T-cell (primary cell): Measurements from ENCODE around the gene AEBP2. TPM values are rescaled to one million over a fixed set of nuclear protein-coding genes. Genes with fewer than 3 reads are reported as not detected.

Experiments
- ATAC-seq, 4 experiments: fragments of 200-7000 bp in 3 of 4; fragments of 150-1000 bp in 1 of 4; cut with Tn5 transposase; replicated peaks in 1 of 4; 1 replicate in 3 of 4; 2 replicates in 1 of 4; pipeline ENCODE4 v1.10.0; 2021; ENCODE audit warnings: moderate library complexity in 3 of 4, mild to moderate bottlenecking in 2 of 4, moderate number of reproducible peaks in 1 of 4
- CTCF ChIA-PET, 2 donors: fragments of 300-600 bp; sonication (Branson Sonifier 250); formaldehyde crosslinking; loops; one replicate each; lab custom pipeline; 2022; ENCODE audit warnings: antibody characterized with exemption in 2 of 2; lab: Charles Lee
- POLR2A ChIA-PET, 2 donors: fragments of 300-600 bp; sonication (Branson Sonifier 250); formaldehyde crosslinking; loops; one replicate each; lab custom pipeline; 2022; ENCODE audit warnings: antibody characterized with exemption in 2 of 2; lab: Charles Lee
- DNase-seq, 35 experiments: peaks; one replicate each; pipeline versions ENCODE4 v3.0.0 to v3.0.0-alpha.2; 2013 to 2023
- H3K27ac ChIP-seq: one replicate; pipeline ENCODE4 v1.5.1; 2013; ENCODE audit warnings: low read length
- H3K27me3 ChIP-seq, 2 experiments: replicated peaks in 1 of 2; 1 replicate in 1 of 2; 2 replicates in 1 of 2; pipeline versions ENCODE4 v1.6.1 to v1.7.0; 2013; ENCODE audit warnings: low read length in 1 of 2, mixed read lengths in 1 of 2; ENCODE audit not compliant: control insufficient read depth in 2 of 2, insufficient read depth in 2 of 2; ENCODE audit errors: extremely low read depth in 1 of 2
- H3K36me3 ChIP-seq, 2 donors: 1 replicate in 1 of 2; 2 replicates in 1 of 2; pipeline versions ENCODE4 v1.6.1 to v1.7.0; 2013; ENCODE audit warnings: low read length in 1 of 2; ENCODE audit not compliant: control insufficient read depth in 2 of 2, insufficient read depth in 1 of 2; ENCODE audit errors: extremely low read depth in 1 of 2
- H3K4me1 ChIP-seq, 2 experiments: 1 replicate in 1 of 2; 2 replicates in 1 of 2; pipeline versions ENCODE4 v1.6.1 to v1.7.0; 2013; ENCODE audit warnings: low read length in 2 of 2, mixed read lengths in 1 of 2; ENCODE audit not compliant: insufficient read depth in 2 of 2, control insufficient read depth in 1 of 2; ENCODE audit errors: extremely low read depth in 1 of 2
- H3K4me3 ChIP-seq, 2 donors: 1 replicate in 1 of 2; 2 replicates in 1 of 2; pipeline versions ENCODE4 v1.5.1 to v1.7.0; 2013; ENCODE audit warnings: mild to moderate bottlenecking in 2 of 2, low read length in 1 of 2, moderate library complexity in 1 of 2; ENCODE audit not compliant: control insufficient read depth in 1 of 2; ENCODE audit errors: extremely low read depth in 1 of 2
- H3K9me3 ChIP-seq: 2 replicates; pipeline ENCODE4 v1.7.0; 2013
- H3K27ac Mint-ChIP-seq, 2 donors: one replicate each; pipeline ENCODE4 v1.8.0; 2020 to 2021; ENCODE audit warnings: mild to moderate bottlenecking in 2 of 2, mixed read lengths in 2 of 2
- H3K27me3 Mint-ChIP-seq, 2 donors: one replicate each; pipeline ENCODE4 v1.8.0; 2021 to 2022; ENCODE audit warnings: mixed read lengths in 2 of 2
- H3K36me3 Mint-ChIP-seq: one replicate; pipeline ENCODE4 v1.8.0; 2021; ENCODE audit warnings: mixed read lengths
- H3K4me1 Mint-ChIP-seq, 3 donors: one replicate each; pipeline ENCODE4 v1.8.0; 2020 to 2022; ENCODE audit warnings: mixed read lengths in 3 of 3, mild to moderate bottlenecking in 1 of 3
- H3K4me3 Mint-ChIP-seq, 3 donors: one replicate each; pipeline ENCODE4 v1.8.0; 2020 to 2022; ENCODE audit warnings: mild to moderate bottlenecking in 3 of 3, mixed read lengths in 3 of 3, moderate library complexity in 3 of 3
- H3K9me3 Mint-ChIP-seq, 3 donors: one replicate each; pipeline ENCODE4 v1.8.0; 2020 to 2022; ENCODE audit warnings: mixed read lengths in 3 of 3
- WGBS: methylation state at CpG from one replicate; pipeline ENCODE4 v1.1.5; 2013; ENCODE audit warnings: missing lambda C conversion rate; ENCODE audit not compliant: insufficient coverage; 5-methylcytosine and 5-hydroxymethylcytosine counted together
- total RNA-seq, 35 experiments: library from RNA in 6 of 35; stranded (reverse) in 6 of 35; fragments of 120-200 nt in 1 of 35; gene quantifications; one replicate each; pipeline versions ENCODE4 v1.2.1 to v1.2.4 and lab custom pipeline; 2013 to 2026

AEBP2 gene
- total RNA-seq, 5 donors from 2014 or later (not counting 1 experiment from before 2014, with no cell fraction given): 43.4 to 71.5 (median 50.0) TPM

- H3K27me3 ChIP-seq: no peaks in the 10 kb centered on the region
- no peak for ATAC-seq
- Mint-ChIP-seq H3K36me3 (peaks cover 24% of the 10 kb centered on the region), H3K27ac (no peak overlapping the region), H3K9me3 (no peaks in the 10 kb centered on the region), H3K4me1 (peaks cover 80 to 81% (median 80%) of the 10 kb centered on the region in 3 donors), H3K27me3 (no peaks in the 10 kb centered on the region), H3K4me3 (peak overlapping the region in 1 of 3 donors; percentile 39)
- WGBS: no CpG with 5 or more reads among the region's 8 CpGs
- peaks cover 17 to 38% of the 10 kb centered on the region in 2 experiments for H3K4me1 ChIP-seq
- POLR2A ChIA-PET: no interaction called here
- DNase-seq: no peak
- no peak overlapping the region for H3K4me3 ChIP-seq
- H3K9me3 ChIP-seq: no peaks in the 10 kb centered on the region
- H3K27ac ChIP-seq: no peak overlapping the region
- CTCF ChIA-PET: no interaction called here
- peaks cover 0 to 2% of the 10 kb centered on the region in 2 donors for H3K36me3 ChIP-seq
Measured at GRCh38 chr12:19447386-19447785, 8.1 kb downstream of the AEBP2 start.

- no peaks in the 10 kb centered on the region for H3K9me3 ChIP-seq
- Mint-ChIP-seq H3K36me3 (peaks cover 25% of the 10 kb centered on the region), H3K27me3 (no peaks in the 10 kb centered on the region), H3K4me1 (peaks cover 76 to 87% (median 85%) of the 10 kb centered on the region in 3 donors), H3K27ac (no peak overlapping the region), H3K9me3 (no peaks in the 10 kb centered on the region), H3K4me3 (no peak overlapping the region)
- POLR2A ChIA-PET: interaction anchor here in 1 of 2 donors (0.6 kb wide), 1 partner anchor 61 kb away, joined by 5 read pairs; no protein-coding TSS in a partner anchor
- peaks cover 0 to 2% of the 10 kb centered on the region in 2 donors for H3K36me3 ChIP-seq
- no peak overlapping the region for H3K4me3 ChIP-seq
- H3K27ac ChIP-seq: no peak overlapping the region
- ATAC-seq (no peak), DNase-seq (no peak)
- no CpG with 5 or more reads among the region's 4 CpGs for WGBS
- CTCF ChIA-PET: no interaction called here
- H3K4me1 ChIP-seq: peaks cover 13 to 37% of the 10 kb centered on the region in 2 experiments
- no peaks in the 10 kb centered on the region for H3K27me3 ChIP-seq
Measured at GRCh38 chr12:19449814-19450213, 10.5 kb downstream of the AEBP2 start.

- H3K27ac Mint-ChIP-seq: peak overlapping the region in 1 of 2 donors; percentile 22
- 94% methylated on average over 2 of the region's 4 CpGs for WGBS
- Histone ChIP-seq H3K27ac (no peak overlapping the region), H3K4me1 (peaks cover 13 to 32% of the 10 kb centered on the region in 2 experiments), H3K9me3 (no peaks in the 10 kb centered on the region), H3K36me3 (peaks cover 0 to 2% of the 10 kb centered on the region in 2 donors), H3K27me3 (no peaks in the 10 kb centered on the region), H3K4me3 (no peak overlapping the region)
- H3K27me3 Mint-ChIP-seq: no peaks in the 10 kb centered on the region
- ChIA-PET CTCF (no interaction called here), POLR2A (interaction anchor here in 1 of 2 donors (0.6 kb wide), 1 partner anchor 61 kb away, joined by 5 read pairs; no protein-coding TSS in a partner anchor)
- H3K36me3 Mint-ChIP-seq: peaks cover 27% of the 10 kb centered on the region
- no peak overlapping the region for H3K4me3 Mint-ChIP-seq
- H3K4me1 Mint-ChIP-seq: peaks cover 77 to 87% (median 81%) of the 10 kb centered on the region in 3 donors
- ATAC-seq: no peak
- H3K9me3 Mint-ChIP-seq: no peaks in the 10 kb centered on the region
- DNase-seq: no peak
Measured at GRCh38 chr12:19450362-19450761, 11.1 kb downstream of the AEBP2 start.

GRCh38 chr12:19451196-19451595, 11.9 kb downstream of the AEBP2 start:
- Mint-ChIP-seq H3K27me3 (no peaks in the 10 kb centered on the region), H3K9me3 (no peaks in the 10 kb centered on the region), H3K36me3 (peaks cover 31% of the 10 kb centered on the region), H3K4me1 (peaks cover 76 to 88% (median 78%) of the 10 kb centered on the region in 3 donors), H3K4me3 (peak overlapping the region in 1 of 3 donors; percentile 17), H3K27ac (peak overlapping the region in 1 of 2 donors; percentile 68)
- Histone ChIP-seq H3K4me1 (peaks cover 11 to 32% of the 10 kb centered on the region in 2 experiments), H3K36me3 (peaks cover 0 to 2% of the 10 kb centered on the region in 2 donors), H3K4me3 (no peak overlapping the region), H3K9me3 (no peaks in the 10 kb centered on the region), H3K27me3 (no peaks in the 10 kb centered on the region), H3K27ac (no peak overlapping the region)
- ATAC-seq (no peak), DNase-seq (no peak)
- WGBS: 71% methylated on average over 5 of the region's 6 CpGs
- ChIA-PET CTCF (no interaction called here), POLR2A (interaction anchor here in 1 of 2 donors (0.7 kb wide), 1 partner anchor 37 kb away, joined by 5 read pairs; no protein-coding TSS in a partner anchor)

GRCh38 chr12:19453961-19454360, 14.7 kb downstream of the AEBP2 start:
- WGBS: 100% methylated on average over 2 of the region's 7 CpGs
- Histone ChIP-seq H3K27me3 (no peaks in the 10 kb centered on the region), H3K4me3 (no peak overlapping the region), H3K27ac (no peak overlapping the region), H3K36me3 (peaks cover 2 to 4% of the 10 kb centered on the region in 2 donors), H3K9me3 (no peaks in the 10 kb centered on the region), H3K4me1 (peaks cover 10 to 35% of the 10 kb centered on the region in 2 experiments)
- Mint-ChIP-seq H3K9me3 (no peaks in the 10 kb centered on the region), H3K4me3 (peak overlapping the region in 1 of 3 donors; percentile 49), H3K27me3 (no peaks in the 10 kb centered on the region), H3K36me3 (peaks cover 38% of the 10 kb centered on the region), H3K27ac (no peak overlapping the region), H3K4me1 (peaks cover 81 to 90% (median 85%) of the 10 kb centered on the region in 3 donors)
- DNase-seq (no peak), ATAC-seq (no peak)
- CTCF ChIA-PET: interaction anchor here in 1 of 2 donors (0.5 kb wide), 1 partner anchor 1070 kb away, joined by 4 read pairs; no protein-coding TSS in a partner anchor
- POLR2A ChIA-PET: interaction anchor here in 1 of 2 donors (0.7 kb wide), 1 partner anchor 30 kb away, joined by 3 read pairs; no protein-coding TSS in a partner anchor

- ChIA-PET POLR2A (interaction anchor here in 1 of 2 donors (0.5 kb wide), 1 partner anchor 26 kb away, joined by 11 read pairs; no protein-coding TSS in a partner anchor), CTCF (no interaction called here)
- peaks cover 38% of the 10 kb centered on the region for H3K36me3 Mint-ChIP-seq
- ATAC-seq: no peak
- no peak for DNase-seq
- Histone ChIP-seq H3K36me3 (peaks cover 2 to 4% of the 10 kb centered on the region in 2 donors), H3K4me1 (peaks cover 8 to 36% of the 10 kb centered on the region in 2 experiments), H3K27me3 (no peaks in the 10 kb centered on the region), H3K27ac (no peak overlapping the region), H3K4me3 (no peak overlapping the region), H3K9me3 (no peaks in the 10 kb centered on the region)
- no CpG with 5 or more reads among the region's 2 CpGs for WGBS
- H3K27ac Mint-ChIP-seq: peak overlapping the region in 1 of 2 donors; percentile 48
- peak overlapping the region in 1 of 3 donors; percentile 49 for H3K4me3 Mint-ChIP-seq
- no peaks in the 10 kb centered on the region for H3K9me3 Mint-ChIP-seq
- peaks cover 79 to 85% (median 81%) of the 10 kb centered on the region in 3 donors for H3K4me1 Mint-ChIP-seq
- H3K27me3 Mint-ChIP-seq: no peaks in the 10 kb centered on the region
Measured at GRCh38 chr12:19454837-19455236, 15.5 kb downstream of the AEBP2 start.
